Ovary (tissue), 3 donors: ENCODE data around the gene CACNG3.

ENCODE experiments used
- CTCF ChIP-seq, 3 donors: fragments of 450-650 bp in 2 of 3; fragments of 200-600 bp in 1 of 3; IDR thresholded peaks; one replicate each; pipeline versions ENCODE4 v1.5.1 to v1.8.0; 2016 to 2022; ENCODE audit warnings: antibody characterized with exemption in 3 of 3, mild to moderate bottlenecking in 1 of 3
- POLR2A ChIP-seq: fragments of 450-650 bp; IDR thresholded peaks from one replicate; pipeline ENCODE4 v1.6.1; 2017; ENCODE audit warnings: antibody characterized with exemption, mild to moderate bottlenecking, moderate library complexity
- donor health status: DM: no; HTN: no; CAD: no.

GRCh38 chr16:24345704-24346103, 89.6 kb downstream of the CACNG3 start:
- TF ChIP-seq POLR2A (no peak), CTCF (IDR thresholded peaks at IDR 0.05) (no peak)
